Inflammatory macrophage (primary cell): ENCODE measurements around the gene CLTRN.
"Not testable (repeated sequence)": the region's sequence is repeated elsewhere in the genome, so short reads cannot be mapped to it uniquely, and the experiment has no call there.

Experiments used
- DNase-seq, 2 donors: peaks; one replicate each; pipeline ENCODE4 v3.0.0-alpha.2; 2020 to 2022
- total RNA-seq, 18 experiments: gene quantifications; one replicate each; lab custom pipeline; 2026; ENCODE audit warnings: mixed read lengths in 6 of 18, inconsistent platforms in 2 of 18; lab: John Stamatoyannopoulos, UW

Gene CLTRN
- total RNA-seq, result 0 to 0.21 (median 0.05) reads per million in 18 experiments

GRCh38 chrX:15664487-15665444 is at the start of gene CLTRN:
Gene CLTRN, minus strand, starts transcription at chrX:15664805. Its CDS starts 30 bp downstream, at chrX:15664775.
- no peak for DNase-seq

GRCh38 chrX:15704273-15704672 is 39.7 kb upstream of the CLTRN start:
- DNase-seq, result not testable (repeated sequence)

- DNase-seq, result not testable (repeated sequence)
Measured at GRCh38 chrX:15703809-15704208, 39.2 kb upstream of the CLTRN start.

- DNase-seq, result no peak
Measured at GRCh38 chrX:15702488-15703371, 38.1 kb upstream of the CLTRN start.

GRCh38 chrX:15696516-15696915 is 31.9 kb upstream of the CLTRN start:
- no peak for DNase-seq

GRCh38 chrX:15694941-15695451 is 30.4 kb upstream of the CLTRN start:
- no peak for DNase-seq

GRCh38 chrX:15686818-15687685 is 22.4 kb upstream of the CLTRN start:
- DNase-seq, result peak; percentile 58 to 65

- DNase-seq, result no peak
Measured at GRCh38 chrX:15683193-15683592, 18.6 kb upstream of the CLTRN start.

GRCh38 chrX:15681433-15681832 is 16.8 kb upstream of the CLTRN start:
- no peak for DNase-seq

GRCh38 chrX:15680401-15680800 is 15.8 kb upstream of the CLTRN start:
- no peak for DNase-seq

- DNase-seq, result peak; percentile 11 to 29
Measured at GRCh38 chrX:15679246-15679645, 14.6 kb upstream of the CLTRN start.

- DNase-seq, result no peak
Measured at GRCh38 chrX:15678339-15678738, 13.7 kb upstream of the CLTRN start.

GRCh38 chrX:15676886-15677285 is 12.3 kb upstream of the CLTRN start:
- peak; percentile 55 to 78 for DNase-seq

GRCh38 chrX:15675490-15675921 is 10.9 kb upstream of the CLTRN start:
- DNase-seq, result peak; percentile 75 to 80

GRCh38 chrX:15674841-15675489 is 10.4 kb upstream of the CLTRN start:
- DNase-seq, result peak; percentile 91 to 95

GRCh38 chrX:15674514-15674840 is 9.9 kb upstream of the CLTRN start:
- peak in 1 of 2 donors; percentile 21 for DNase-seq

- DNase-seq, result no peak
Measured at GRCh38 chrX:15673970-15674369, 9.4 kb upstream of the CLTRN start.

- peak; percentile 18 to 46 for DNase-seq
Measured at GRCh38 chrX:15672881-15673280, 8.3 kb upstream of the CLTRN start.

- no peak for DNase-seq
Measured at GRCh38 chrX:15663439-15663838, 1.2 kb downstream of the CLTRN start.

- not testable (repeated sequence) for DNase-seq
Measured at GRCh38 chrX:15654804-15655203, 9.8 kb downstream of the CLTRN start.

GRCh38 chrX:15653961-15654360 is 10.6 kb downstream of the CLTRN start:
- DNase-seq, result no peak
